ENCODE results near the gene OR2V2.

The OR2V2 gene

DNA sequence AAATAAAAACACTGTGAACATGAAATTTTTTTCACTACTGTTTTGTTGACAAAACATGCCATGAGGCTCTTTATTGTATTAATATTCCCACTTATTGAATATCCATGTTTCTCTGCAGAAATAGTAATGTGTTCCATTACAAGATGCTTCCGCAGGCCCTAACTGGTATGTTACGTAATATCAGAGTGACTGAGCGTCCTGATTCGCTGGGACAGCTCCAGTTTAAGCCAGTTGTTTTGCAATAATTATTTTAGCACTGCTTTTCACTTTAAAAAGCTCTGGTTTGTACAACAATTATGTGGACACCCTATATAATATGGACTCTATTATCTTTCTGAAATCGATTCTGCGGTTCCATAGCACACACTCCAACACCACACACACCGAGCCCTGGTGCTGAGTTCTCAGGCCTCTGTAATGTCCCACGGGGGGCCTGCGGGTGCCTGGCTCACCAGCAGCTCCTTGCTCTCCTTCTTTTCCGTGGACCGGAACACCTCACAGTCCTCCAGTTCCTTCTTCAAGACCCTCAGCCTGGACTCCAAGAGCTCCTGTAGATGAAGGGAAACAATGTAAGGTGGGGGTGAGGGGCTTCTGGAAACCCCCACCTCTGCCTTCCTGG lies 55.8 kb downstream of the OR2V2 start:
- no peaks in the 10 kb centered on the region for H3K36me3 ChIP-seq (ENCODE audit: control insufficient read depth, low read length)
- no peaks in the 10 kb centered on the region for H4K20me1 ChIP-seq (ENCODE audit: control insufficient read depth, insufficient read depth, low read depth, low read length)
- H3K9me3 ChIP-seq (ENCODE audit: control insufficient read depth, insufficient read depth, low read length) = no peaks in the 10 kb centered on the region
- no peak overlapping the region for H3K4me2 ChIP-seq (ENCODE audit: low read length)
- no peak overlapping the region for H3K27ac ChIP-seq (ENCODE audit: low read depth, low read length)
- peaks cover 63% of the 10 kb centered on the region for H3K27me3 ChIP-seq (ENCODE audit: control insufficient read depth, low read length)
- H3K4me1 ChIP-seq (ENCODE audit: control insufficient read depth, low read length) = peaks cover 59% of the 10 kb centered on the region
- no peak for TF ChIP-seq EZH2phosphoT487 (IDR thresholded peaks at IDR 0.05; ENCODE audit: borderline replicate concordance, low read length)
- TF ChIP-seq, protein P1, sequence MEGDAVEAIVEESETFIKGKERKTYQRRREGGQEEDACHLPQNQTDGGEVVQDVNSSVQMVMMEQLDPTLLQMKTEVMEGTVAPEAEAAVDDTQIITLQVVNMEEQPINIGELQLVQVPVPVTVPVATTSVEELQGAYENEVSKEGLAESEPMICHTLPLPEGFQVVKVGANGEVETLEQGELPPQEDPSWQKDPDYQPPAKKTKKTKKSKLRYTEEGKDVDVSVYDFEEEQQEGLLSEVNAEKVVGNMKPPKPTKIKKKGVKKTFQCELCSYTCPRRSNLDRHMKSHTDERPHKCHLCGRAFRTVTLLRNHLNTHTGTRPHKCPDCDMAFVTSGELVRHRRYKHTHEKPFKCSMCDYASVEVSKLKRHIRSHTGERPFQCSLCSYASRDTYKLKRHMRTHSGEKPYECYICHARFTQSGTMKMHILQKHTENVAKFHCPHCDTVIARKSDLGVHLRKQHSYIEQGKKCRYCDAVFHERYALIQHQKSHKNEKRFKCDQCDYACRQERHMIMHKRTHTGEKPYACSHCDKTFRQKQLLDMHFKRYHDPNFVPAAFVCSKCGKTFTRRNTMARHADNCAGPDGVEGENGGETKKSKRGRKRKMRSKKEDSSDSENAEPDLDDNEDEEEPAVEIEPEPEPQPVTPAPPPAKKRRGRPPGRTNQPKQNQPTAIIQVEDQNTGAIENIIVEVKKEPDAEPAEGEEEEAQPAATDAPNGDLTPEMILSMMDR (IDR thresholded peaks at IDR 0.05; ENCODE audit: low read depth, low read length, poor library complexity, severe bottlenecking) = no peak
- no peaks in the 10 kb centered on the region for H3K79me2 ChIP-seq (ENCODE audit: control insufficient read depth, low read length)
- H3F3A ChIP-seq (ENCODE audit: control insufficient read depth, insufficient read depth) = peaks cover 24% of the 10 kb centered on the region
- no peaks in the 10 kb centered on the region for H3K9me2 ChIP-seq (replicated peaks; ENCODE audit: control insufficient read depth, low read length)
- H3K4me3 ChIP-seq (ENCODE audit: low read length) = no peak overlapping the region

DNA sequence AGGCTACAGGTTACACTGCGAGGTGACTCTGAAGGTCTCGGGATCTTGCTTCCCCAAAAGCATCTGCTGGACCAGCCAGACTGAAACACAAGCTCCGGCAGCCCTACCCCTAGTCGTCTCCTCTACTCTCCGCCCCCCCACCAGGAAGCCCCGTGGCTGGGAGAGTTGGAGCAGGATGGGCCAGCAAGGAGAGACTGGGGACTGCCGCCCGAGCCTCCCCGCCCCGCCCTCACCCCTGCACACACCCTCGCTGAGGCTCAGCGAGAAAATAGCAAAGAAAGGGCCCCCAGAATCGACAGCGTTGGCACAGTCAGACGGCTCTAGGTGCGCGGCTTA lies 56.4 kb downstream of the OR2V2 start:
- Histone ChIP-seq H3K36me3 (ENCODE audit: control insufficient read depth, low read length) (no peaks in the 10 kb centered on the region), H3K4me3 (ENCODE audit: low read length) (peak overlapping the region; percentile 80), H3F3A (ENCODE audit: control insufficient read depth, insufficient read depth) (peaks cover 24% of the 10 kb centered on the region), H3K27me3 (ENCODE audit: control insufficient read depth, low read length) (peaks cover 63% of the 10 kb centered on the region), H3K4me2 (ENCODE audit: low read length) (peak overlapping the region; percentile 83), H4K20me1 (ENCODE audit: control insufficient read depth, insufficient read depth, low read depth, low read length) (no peaks in the 10 kb centered on the region), H3K9me3 (ENCODE audit: control insufficient read depth, insufficient read depth, low read length) (no peaks in the 10 kb centered on the region), H3K27ac (ENCODE audit: low read depth, low read length) (no peak overlapping the region), H3K79me2 (ENCODE audit: control insufficient read depth, low read length) (no peaks in the 10 kb centered on the region), H3K4me1 (ENCODE audit: control insufficient read depth, low read length) (peaks cover 55% of the 10 kb centered on the region), H3K9me2 (replicated peaks; ENCODE audit: control insufficient read depth, low read length) (no peaks in the 10 kb centered on the region)
- TF ChIP-seq EZH2phosphoT487 (IDR thresholded peaks at IDR 0.05; ENCODE audit: borderline replicate concordance, low read length) = no peak
- TF ChIP-seq, protein P1 (IDR thresholded peaks at IDR 0.05; ENCODE audit: low read depth, low read length, poor library complexity, severe bottlenecking) = no peak

- H3K36me3 ChIP-seq (ENCODE audit: control insufficient read depth, low read length) = no peaks in the 10 kb centered on the region
- H3K4me1 ChIP-seq (ENCODE audit: control insufficient read depth, low read length) = peaks cover 50% of the 10 kb centered on the region
- H3K27ac ChIP-seq (ENCODE audit: low read depth, low read length) = no peak overlapping the region
- no peaks in the 10 kb centered on the region for H3K9me3 ChIP-seq (ENCODE audit: control insufficient read depth, insufficient read depth, low read length)
- H3F3A ChIP-seq (ENCODE audit: control insufficient read depth, insufficient read depth) = peaks cover 19% of the 10 kb centered on the region
- H3K79me2 ChIP-seq (ENCODE audit: control insufficient read depth, low read length) = no peaks in the 10 kb centered on the region
- TF ChIP-seq, protein P1 (IDR thresholded peaks at IDR 0.05; ENCODE audit: low read depth, low read length, poor library complexity, severe bottlenecking) = no peak
- TF ChIP-seq EZH2phosphoT487 (IDR thresholded peaks at IDR 0.05; ENCODE audit: borderline replicate concordance, low read length) = no peak
- H3K27me3 ChIP-seq (ENCODE audit: control insufficient read depth, low read length) = peaks cover 63% of the 10 kb centered on the region
- H3K4me2 ChIP-seq (ENCODE audit: low read length) = peak overlapping the region; percentile 83
- peak overlapping the region; percentile 80 for H3K4me3 ChIP-seq (ENCODE audit: low read length)
- no peaks in the 10 kb centered on the region for H3K9me2 ChIP-seq (replicated peaks; ENCODE audit: control insufficient read depth, low read length)
- no peaks in the 10 kb centered on the region for H4K20me1 ChIP-seq (ENCODE audit: control insufficient read depth, insufficient read depth, low read depth, low read length)
Measured at GRCh38 chr5:181204113-181204825, 56.9 kb downstream of the OR2V2 start.

Measured in DOHH2 (cell line).